IMR-90 (cell line): ENCODE data around the gene MIB1. TPM values are rescaled to one million over a fixed set of nuclear protein-coding genes. Genes with fewer than 3 reads are reported as not detected.

Experiments used
- ATAC-seq: fragments of 200-7000 bp; cut with Tn5 transposase; 2 replicates; pipeline ENCODE4 v1.9.1; 2020; ENCODE audit warnings: low read depth, mild to moderate bottlenecking, moderate library complexity
- BruUV-seq: library from RNA; stranded (reverse); fragments of 400-500 nt; replicated peaks from 2 replicates; lab custom pipeline; 2021; lab: Mats Ljungman, UMichigan
- CTCF ChIA-PET: fragments of 300-600 bp; formaldehyde crosslinking; extraction: SDS; loops from one replicate; lab custom pipeline; 2021; ENCODE audit warnings: antibody characterized with exemption; lab: Yijun Ruan, JAX
- POLR2A ChIA-PET: fragments of 300-600 bp; sonication (Branson Sonifier 250); formaldehyde crosslinking; loops from one replicate; lab custom pipeline; 2022; ENCODE audit warnings: antibody characterized with exemption; ENCODE audit not compliant: unreplicated experiment; lab: Charles Lee
- DNase-seq: peaks from one replicate; pipeline ENCODE4 v3.0.0; 2013
- H2AFZ ChIP-seq: replicated peaks from 2 replicates; pipeline ENCODE3; 2013; ENCODE audit warnings: low read length, mild to moderate bottlenecking; ENCODE audit not compliant: poor library complexity
- H2AK5ac ChIP-seq: 2 replicates; pipeline ENCODE4 v1.6.1; 2013; ENCODE audit warnings: low read depth, low read length, inconsistent platforms
- H2AK9ac ChIP-seq: replicated peaks from 2 replicates; pipeline ENCODE3; 2013; ENCODE audit warnings: mild to moderate bottlenecking, low read depth, low read length, moderate library complexity; ENCODE audit not compliant: poor library complexity
- H2BK120ac ChIP-seq: 2 replicates; pipeline ENCODE4 v1.6.1; 2013; ENCODE audit warnings: low read depth, low read length, inconsistent platforms
- H2BK15ac ChIP-seq: 3 replicates; pipeline ENCODE4 v1.6.1; 2013; ENCODE audit warnings: low read depth, low read length, inconsistent platforms
- H2BK20ac ChIP-seq: 2 replicates; pipeline ENCODE4 v1.6.1; 2013; ENCODE audit warnings: low read depth, mild to moderate bottlenecking, inconsistent platforms, low read length, moderate library complexity
- H2BK5ac ChIP-seq: 2 replicates; pipeline ENCODE4 v1.6.1; 2013; ENCODE audit warnings: mild to moderate bottlenecking, low read depth, low read length, inconsistent platforms; ENCODE audit not compliant: poor library complexity, severe bottlenecking
- H3K14ac ChIP-seq: replicated peaks from 2 replicates; pipeline ENCODE4 v1.6.1; 2013; ENCODE audit warnings: low read depth, low read length, inconsistent platforms
- H3K18ac ChIP-seq: 2 replicates; pipeline ENCODE4 v1.6.1; 2013; ENCODE audit warnings: low read depth, low read length, control low read depth
- H3K23ac ChIP-seq: 2 replicates; pipeline ENCODE4 v1.6.1; 2013; ENCODE audit warnings: low read depth, low read length, inconsistent platforms
- H3K27ac ChIP-seq: 2 replicates; pipeline ENCODE4 v1.5.1; 2013; ENCODE audit warnings: mild to moderate bottlenecking, control low read depth, low read length; ENCODE audit not compliant: insufficient read depth
- H3K27me3 ChIP-seq: 2 replicates; pipeline ENCODE4 v1.6.1; 2013; ENCODE audit warnings: low read length; ENCODE audit not compliant: control insufficient read depth, insufficient read depth
- H3K36me3 ChIP-seq: 2 replicates; pipeline ENCODE4 v1.6.1; 2013; ENCODE audit warnings: low read length, mixed read lengths; ENCODE audit not compliant: control insufficient read depth, insufficient read depth
- H3K4ac ChIP-seq: 2 replicates; pipeline ENCODE4 v1.6.1; 2013; ENCODE audit warnings: low read depth, low read length, inconsistent platforms
- H3K4me1 ChIP-seq: 2 replicates; pipeline ENCODE4 v1.6.1; 2013; ENCODE audit warnings: low read length, mixed read lengths; ENCODE audit not compliant: control insufficient read depth, insufficient read depth
- H3K4me2 ChIP-seq: 2 replicates; pipeline ENCODE4 v1.6.1; 2013; ENCODE audit warnings: low read depth, mild to moderate bottlenecking, control low read depth, low read length, moderate library complexity
- H3K4me3 ChIP-seq: 2 replicates; pipeline ENCODE4 v1.5.1; 2013; ENCODE audit warnings: low read depth, mild to moderate bottlenecking, control low read depth, low read length, moderate library complexity; ENCODE audit not compliant: insufficient read depth
- H3K56ac ChIP-seq: 2 replicates; pipeline ENCODE4 v1.6.1; 2013; ENCODE audit warnings: low read length, inconsistent platforms; ENCODE audit not compliant: insufficient read depth; ENCODE audit errors: extremely low read depth
- H3K79me1 ChIP-seq, 2 experiments: 2 replicates each; pipeline ENCODE4 v1.6.1; 2013; ENCODE audit warnings: low read length in 2 of 2, inconsistent platforms in 1 of 2, low read depth in 1 of 2
- H3K9ac ChIP-seq: 2 replicates; pipeline ENCODE4 v1.6.1; 2013; ENCODE audit warnings: low read depth, low read length, control low read depth
- H3K9me1 ChIP-seq: 2 replicates; pipeline ENCODE4 v1.6.1; 2013; ENCODE audit warnings: low read length, inconsistent platforms; ENCODE audit not compliant: insufficient read depth
- H3K9me3 ChIP-seq: 2 replicates; pipeline ENCODE4 v1.6.1; 2013; ENCODE audit warnings: low read length; ENCODE audit not compliant: control insufficient read depth, insufficient read depth
- H4K20me1 ChIP-seq: 2 replicates; pipeline ENCODE4 v1.6.1; 2013; ENCODE audit warnings: low read length, inconsistent platforms; ENCODE audit not compliant: insufficient read depth
- H4K5ac ChIP-seq: 2 replicates; pipeline ENCODE4 v1.6.1; 2013; ENCODE audit warnings: mild to moderate bottlenecking, low read depth, low read length, control low read depth
- H4K8ac ChIP-seq, 2 experiments: 2 replicates each; pipeline ENCODE4 v1.6.1; 2013; ENCODE audit warnings: low read depth in 2 of 2, low read length in 2 of 2, control low read depth in 1 of 2, inconsistent platforms in 1 of 2
- H4K91ac ChIP-seq: 2 replicates; pipeline ENCODE4 v1.6.1; 2013; ENCODE audit warnings: low read depth, low read length, inconsistent platforms; ENCODE audit not compliant: insufficient read depth
- POLR2A ChIP-seq: IDR thresholded peaks from 2 replicates; pipeline ENCODE4 v1.6.1; 2012; ENCODE audit warnings: mild to moderate bottlenecking, low read depth, low read length
- WGBS, 2 experiments: methylation state at CpG; one replicate each; pipeline versions ENCODE4 v1.1.5 to v1.1.7; 2013; ENCODE audit warnings: missing lambda C conversion rate in 2 of 2; ENCODE audit not compliant: insufficient read length in 1 of 2; ENCODE audit errors: extremely low coverage in 2 of 2; 5-methylcytosine and 5-hydroxymethylcytosine counted together
- dilution Hi-C: fragments of 300-500 bp; cut with HindIII; formaldehyde crosslinking; loops from one replicate; pipeline ENCODE4 v1.14.3; 2018; ENCODE audit warnings: low sequenced_read_pairs; ENCODE audit not compliant: unreplicated experiment
- in situ Hi-C: fragments of 300-500 bp; cut with MboI; formaldehyde crosslinking; loops from 3 replicates; pipeline ENCODE4 v1.14.3; 2019; ENCODE audit warnings: low sequenced_read_pairs, inconsistent platforms, mixed read lengths
- intact Hi-C: fragments of 100-400 bp; cut with micrococcal nuclease; formaldehyde crosslinking; loops from 2 replicates; pipeline ENCODE4 v1.10.0; 2022
- polyA plus RNA-seq, 3 experiments: library from polyadenylated mRNA; depleted of rRNA; stranded (reverse); fragments of >200 nt; gene quantifications; 2 replicates each; pipeline ENCODE4 v1.2.3, GENCODE V29; 2012; ENCODE audit warnings: low replicate concordance in 1 of 3
- total RNA-seq: library from RNA; depleted of rRNA; stranded (reverse); fragments of >200 nt; gene quantifications from 2 replicates; pipeline ENCODE4 v1.2.3, GENCODE V29; 2012

The MIB1 gene
- total and polyA plus RNA-seq, 2 of the 4 experiments (the other 2 are of a cell fraction) = 5.9 to 80.1 TPM

DNA sequence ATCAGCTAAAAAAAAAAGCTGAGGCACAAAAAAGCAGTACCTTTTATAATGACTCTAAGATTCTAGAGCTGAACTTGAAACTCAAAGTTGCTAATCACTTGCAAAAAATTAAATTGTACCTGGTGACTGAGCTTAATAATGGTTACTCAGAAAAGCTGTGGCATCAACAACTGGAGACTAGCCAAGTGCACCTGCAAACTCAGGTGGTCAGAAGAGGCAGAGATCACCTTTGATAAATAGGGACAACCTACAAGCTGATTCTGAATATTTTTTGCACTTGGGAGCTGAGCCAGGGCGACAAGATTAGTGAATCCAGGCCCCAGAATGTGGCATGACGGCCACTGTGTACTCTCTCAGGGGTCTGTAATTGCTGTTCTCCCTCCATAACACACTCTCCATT lies 39.0 kb upstream of the MIB1 start:
- no peak overlapping the region for H2BK20ac ChIP-seq
- no peak overlapping the region for H2AK9ac ChIP-seq
- dilution Hi-C loops = no loop called here
- no peak overlapping the region for H3K18ac ChIP-seq
- no CpG with 5 or more reads among the region's 2 CpGs for WGBS, 2 experiments
- no peaks in the 10 kb centered on the region for H3K9me1 ChIP-seq
- H4K20me1 ChIP-seq = no peaks in the 10 kb centered on the region
- ATAC-seq (no peak), DNase-seq (no peak)
- no peak overlapping the region for H3K4me3 ChIP-seq
- no peaks in the 10 kb centered on the region; the same call in 1 of the 2 replicates for H3K4me1 ChIP-seq
- no peak overlapping the region for H2BK120ac ChIP-seq
- ChIA-PET POLR2A (no interaction called here), CTCF (no interaction called here)
- no peak overlapping the region for H3K56ac ChIP-seq
- no peaks in the 10 kb centered on the region for H3K36me3 ChIP-seq
- H2BK15ac ChIP-seq = no peak overlapping the region
- no peak overlapping the region for H3K23ac ChIP-seq
- in situ Hi-C loops = no loop called here
- H4K5ac ChIP-seq = no peak overlapping the region
- intact Hi-C loops = loop anchor here (5.0 kb wide), 2 partner anchors 69 to 214 kb away; no protein-coding TSS in a partner anchor
- no peaks in the 10 kb centered on the region for H3K27me3 ChIP-seq
- no TSS peak for BruUV-seq
- H4K91ac ChIP-seq = no peak overlapping the region
- H3K9me3 ChIP-seq = no peaks in the 10 kb centered on the region
- no peak overlapping the region for H3K27ac ChIP-seq
- H3K79me1 ChIP-seq = peaks cover 6 to 19% of the 10 kb centered on the region in 2 experiments; a peak in 3 of 4 replicates
- no peak overlapping the region for H2AK5ac ChIP-seq
- TF ChIP-seq POLR2A = no peak
- no peak overlapping the region for H3K14ac ChIP-seq
- no peak overlapping the region for H2AFZ ChIP-seq
- no peak overlapping the region for H3K4me2 ChIP-seq
- H3K4ac ChIP-seq = no peak overlapping the region
- H4K8ac ChIP-seq = no peak overlapping the region
- no peak overlapping the region for H3K9ac ChIP-seq
- H2BK5ac ChIP-seq = no peak overlapping the region
